ENCODE data around the gene FNBP1L.

Gene FNBP1L

DNA sequence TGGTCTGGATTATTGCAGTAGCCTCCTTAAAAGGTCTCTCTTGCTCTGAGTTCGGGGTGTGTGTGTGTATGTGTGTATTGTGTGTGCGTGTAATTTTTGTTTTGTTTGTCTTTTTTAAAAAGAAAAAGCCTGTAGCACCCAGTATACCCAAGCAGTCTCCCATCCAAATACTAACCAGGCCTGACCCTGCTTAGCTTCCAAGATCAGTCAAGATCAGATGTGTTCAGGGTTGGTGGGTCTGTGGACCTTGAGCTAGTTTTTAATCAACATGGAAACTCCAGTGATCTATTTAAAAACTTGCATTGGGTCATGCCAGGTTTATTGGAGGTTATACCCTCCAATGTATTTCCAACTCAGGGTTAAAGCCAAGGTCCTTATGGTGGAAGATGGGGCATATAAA lies 40.3 kb downstream of the FNBP1L start:
- Histone ChIP-seq H3K27ac (ENCODE audit: low read depth, low read length) (no peak overlapping the region), H2BK5ac (ENCODE audit: low read depth, low read length, poor library complexity) (no peak overlapping the region), H3K14ac (ENCODE audit: low read length) (no peak overlapping the region), H3K18ac (ENCODE audit: low read length) (no peak overlapping the region), H3K4me2 (ENCODE audit: low read length) (no peak overlapping the region), H3K79me2 (ENCODE audit: control insufficient read depth, insufficient read depth, low read length, poor library complexity) (peaks cover 18% of the 10 kb centered on the region), H3K4me1 (ENCODE audit: control insufficient read depth in 1 of 2, insufficient read depth in 2 of 2, low read length in 2 of 2) (peaks cover 0 to 9% of the 10 kb centered on the region in 2 experiments), H2BK12ac (ENCODE audit: low read length) (no peak overlapping the region), H3K27me3 (ENCODE audit: insufficient read depth, low read length) (no peaks in the 10 kb centered on the region), H3K79me1 (ENCODE audit: low read length) (no peaks in the 10 kb centered on the region), H4K8ac (ENCODE audit: low read depth, low read length) (no peak overlapping the region), H3K4ac (ENCODE audit: low read depth, low read length) (peak overlapping the region; percentile 81), H2AK5ac (ENCODE audit: low read length) (no peak overlapping the region), H3K9me3 (ENCODE audit: insufficient read depth, low read depth, low read length) (no peaks in the 10 kb centered on the region), H3K9ac (ENCODE audit: low read length) (no peak overlapping the region), H2AFZ (ENCODE audit: insufficient read depth, low read length, poor library complexity) (no peak overlapping the region), H2BK120ac (ENCODE audit: insufficient read depth, low read length, poor library complexity) (no peak overlapping the region), H3K23ac (ENCODE audit: low read length) (no peak overlapping the region), H4K91ac (ENCODE audit: low read depth, low read length) (no peak overlapping the region), H4K12ac (ENCODE audit: low read depth, low read length) (no peak overlapping the region), H3K36me3 (ENCODE audit: control insufficient read depth in 1 of 2, insufficient read depth in 2 of 2, low read length in 2 of 2) (peaks cover 0 to 2% of the 10 kb centered on the region in 2 experiments), H3K4me3 (ENCODE audit: low read depth, low read length) (no peak overlapping the region)
- no peak for DNase-seq
- no CpG with 5 or more reads among the region's 2 CpGs for WGBS (ENCODE audit: extremely low coverage, insufficient coverage, insufficient read length)

DNA sequence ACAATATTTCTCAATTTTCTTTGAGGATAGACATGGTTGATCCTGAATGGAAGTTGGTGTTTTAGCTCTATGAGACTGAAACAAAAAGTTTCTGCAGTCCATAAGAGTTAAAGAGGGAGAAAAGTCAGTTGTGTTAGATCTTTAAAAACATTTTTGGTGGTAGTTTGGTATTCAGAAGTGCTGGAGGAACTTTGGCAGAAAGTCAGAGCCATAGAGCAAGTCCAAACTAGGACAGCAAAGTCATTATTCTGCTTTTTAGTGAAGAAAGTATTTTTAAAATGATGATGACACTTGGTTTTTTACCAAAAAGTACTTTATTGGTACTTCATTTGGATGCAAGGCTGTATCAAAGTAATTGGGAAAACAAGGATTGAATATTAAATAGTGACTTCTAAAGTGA lies 41.8 kb downstream of the FNBP1L start:
- H3K9me3 ChIP-seq (ENCODE audit: insufficient read depth, low read depth, low read length) = no peaks in the 10 kb centered on the region
- H3K18ac ChIP-seq (ENCODE audit: low read length) = no peak overlapping the region
- no peak overlapping the region for H3K27ac ChIP-seq (ENCODE audit: low read depth, low read length)
- H3K14ac ChIP-seq (ENCODE audit: low read length) = no peak overlapping the region
- H2BK120ac ChIP-seq (ENCODE audit: insufficient read depth, low read length, poor library complexity) = no peak overlapping the region
- H2BK5ac ChIP-seq (ENCODE audit: low read depth, low read length, poor library complexity) = no peak overlapping the region
- H2BK12ac ChIP-seq (ENCODE audit: low read length) = no peak overlapping the region
- peaks cover 17% of the 10 kb centered on the region for H3K79me2 ChIP-seq (ENCODE audit: control insufficient read depth, insufficient read depth, low read length, poor library complexity)
- no peak overlapping the region for H4K91ac ChIP-seq (ENCODE audit: low read depth, low read length)
- H3K27me3 ChIP-seq (ENCODE audit: insufficient read depth, low read length) = no peaks in the 10 kb centered on the region
- no peak overlapping the region for H2AFZ ChIP-seq (ENCODE audit: insufficient read depth, low read length, poor library complexity)
- no peak overlapping the region for H3K4ac ChIP-seq (ENCODE audit: low read depth, low read length)
- no peak for DNase-seq
- H3K23ac ChIP-seq (ENCODE audit: low read length) = no peak overlapping the region
- no peak overlapping the region for H3K9ac ChIP-seq (ENCODE audit: low read length)
- H3K4me3 ChIP-seq (ENCODE audit: low read depth, low read length) = no peak overlapping the region
- H4K8ac ChIP-seq (ENCODE audit: low read depth, low read length) = no peak overlapping the region
- no peak overlapping the region for H2AK5ac ChIP-seq (ENCODE audit: low read length)
- peaks cover 0 to 2% of the 10 kb centered on the region in 2 experiments for H3K36me3 ChIP-seq (ENCODE audit: control insufficient read depth in 1 of 2, insufficient read depth in 2 of 2, low read length in 2 of 2)
- no peak overlapping the region for H4K12ac ChIP-seq (ENCODE audit: low read depth, low read length)
- no peak overlapping the region for H3K4me2 ChIP-seq (ENCODE audit: low read length)
- H3K4me1 ChIP-seq (ENCODE audit: control insufficient read depth in 1 of 2, insufficient read depth in 2 of 2, low read length in 2 of 2) = peaks cover 0 to 9% of the 10 kb centered on the region in 2 experiments
- no peaks in the 10 kb centered on the region for H3K79me1 ChIP-seq (ENCODE audit: low read length)

DNA sequence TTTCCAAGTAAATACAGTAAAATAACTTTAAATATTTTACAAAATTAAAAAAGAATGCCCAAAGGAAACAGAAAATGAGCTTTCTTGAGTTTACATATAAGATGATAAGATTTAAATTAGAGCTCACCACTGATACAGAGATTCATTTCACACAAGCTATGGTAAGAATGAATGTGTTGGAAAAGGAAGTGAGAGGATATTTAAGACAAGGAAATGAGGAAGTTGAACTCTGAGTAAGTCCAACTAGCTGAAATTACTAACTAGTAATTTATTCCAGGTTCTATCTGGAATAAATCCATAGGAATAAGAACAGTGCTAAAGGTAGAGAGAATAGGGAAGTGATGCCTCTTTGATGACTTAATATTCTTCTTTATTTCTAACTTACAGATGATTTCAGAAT lies 42.4 kb downstream of the FNBP1L start:
- H3K4ac ChIP-seq (ENCODE audit: low read depth, low read length) = no peak overlapping the region
- H3K18ac ChIP-seq (ENCODE audit: low read length) = no peak overlapping the region
- no peak overlapping the region for H3K4me2 ChIP-seq (ENCODE audit: low read length)
- no peak overlapping the region for H2AFZ ChIP-seq (ENCODE audit: insufficient read depth, low read length, poor library complexity)
- no peaks in the 10 kb centered on the region for H3K79me1 ChIP-seq (ENCODE audit: low read length)
- no peak for DNase-seq
- H3K27me3 ChIP-seq (ENCODE audit: insufficient read depth, low read length) = no peaks in the 10 kb centered on the region
- H4K12ac ChIP-seq (ENCODE audit: low read depth, low read length) = no peak overlapping the region
- no peaks in the 10 kb centered on the region for H3K9me3 ChIP-seq (ENCODE audit: insufficient read depth, low read depth, low read length)
- H3K27ac ChIP-seq (ENCODE audit: low read depth, low read length) = no peak overlapping the region
- no peak overlapping the region for H4K91ac ChIP-seq (ENCODE audit: low read depth, low read length)
- H3K4me3 ChIP-seq (ENCODE audit: low read depth, low read length) = no peak overlapping the region
- no peak overlapping the region for H3K9ac ChIP-seq (ENCODE audit: low read length)
- no peak overlapping the region for H3K14ac ChIP-seq (ENCODE audit: low read length)
- peaks cover 15% of the 10 kb centered on the region for H3K79me2 ChIP-seq (ENCODE audit: control insufficient read depth, insufficient read depth, low read length, poor library complexity)
- H4K8ac ChIP-seq (ENCODE audit: low read depth, low read length) = no peak overlapping the region
- H3K4me1 ChIP-seq (ENCODE audit: control insufficient read depth in 1 of 2, insufficient read depth in 2 of 2, low read length in 2 of 2) = peaks cover 0 to 9% of the 10 kb centered on the region in 2 experiments
- H2BK120ac ChIP-seq (ENCODE audit: insufficient read depth, low read length, poor library complexity) = no peak overlapping the region
- no peak overlapping the region for H2BK5ac ChIP-seq (ENCODE audit: low read depth, low read length, poor library complexity)
- H2BK12ac ChIP-seq (ENCODE audit: low read length) = no peak overlapping the region
- peaks cover 0 to 2% of the 10 kb centered on the region in 2 experiments for H3K36me3 ChIP-seq (ENCODE audit: control insufficient read depth in 1 of 2, insufficient read depth in 2 of 2, low read length in 2 of 2)
- no peak overlapping the region for H3K23ac ChIP-seq (ENCODE audit: low read length)
- H2AK5ac ChIP-seq (ENCODE audit: low read length) = no peak overlapping the region

DNA sequence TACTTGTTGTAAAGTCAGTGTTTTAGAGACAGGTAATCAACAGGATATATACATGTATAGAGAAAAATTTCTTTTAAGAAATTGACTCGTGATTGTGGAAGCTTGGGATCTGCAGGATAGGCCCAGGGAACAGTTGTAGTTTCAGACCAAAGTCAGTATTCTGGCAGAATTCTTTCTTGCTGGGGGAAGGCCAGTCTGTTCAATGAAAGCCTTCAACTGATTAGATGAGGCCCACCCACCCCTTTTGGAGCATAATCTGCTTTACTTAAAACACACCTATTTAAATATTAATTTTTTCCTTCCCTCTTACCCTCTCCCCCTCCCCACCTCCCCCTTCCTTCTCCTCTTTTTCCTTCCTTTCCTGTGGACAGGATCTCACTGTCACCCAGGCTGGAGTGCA lies 48.0 kb downstream of the FNBP1L start:
- no peaks in the 10 kb centered on the region for H3K27me3 ChIP-seq (ENCODE audit: insufficient read depth, low read length)
- H3K4ac ChIP-seq (ENCODE audit: low read depth, low read length) = peak overlapping the region; percentile 96
- no peak overlapping the region for H3K18ac ChIP-seq (ENCODE audit: low read length)
- peaks cover 0 to 3% of the 10 kb centered on the region in 2 experiments for H3K36me3 ChIP-seq (ENCODE audit: control insufficient read depth in 1 of 2, insufficient read depth in 2 of 2, low read length in 2 of 2)
- no peaks in the 10 kb centered on the region for H3K79me1 ChIP-seq (ENCODE audit: low read length)
- H2BK120ac ChIP-seq (ENCODE audit: insufficient read depth, low read length, poor library complexity) = no peak overlapping the region
- H2BK12ac ChIP-seq (ENCODE audit: low read length) = no peak overlapping the region
- peaks cover 0 to 5% of the 10 kb centered on the region in 2 experiments for H3K4me1 ChIP-seq (ENCODE audit: control insufficient read depth in 1 of 2, insufficient read depth in 2 of 2, low read length in 2 of 2)
- no peak overlapping the region for H4K8ac ChIP-seq (ENCODE audit: low read depth, low read length)
- no peak overlapping the region for H2BK5ac ChIP-seq (ENCODE audit: low read depth, low read length, poor library complexity)
- WGBS (ENCODE audit: extremely low coverage, insufficient coverage, insufficient read length) = no CpG with 5 or more reads among the region's 1 CpG
- H2AK5ac ChIP-seq (ENCODE audit: low read length) = no peak overlapping the region
- no peak overlapping the region for H4K91ac ChIP-seq (ENCODE audit: low read depth, low read length)
- H3K27ac ChIP-seq (ENCODE audit: low read depth, low read length) = no peak overlapping the region
- H3K4me2 ChIP-seq (ENCODE audit: low read length) = no peak overlapping the region
- no peak overlapping the region for H3K9ac ChIP-seq (ENCODE audit: low read length)
- no peak overlapping the region for H4K12ac ChIP-seq (ENCODE audit: low read depth, low read length)
- H3K9me3 ChIP-seq (ENCODE audit: insufficient read depth, low read depth, low read length) = no peaks in the 10 kb centered on the region
- no peak overlapping the region for H2AFZ ChIP-seq (ENCODE audit: insufficient read depth, low read length, poor library complexity)
- no peak overlapping the region for H3K14ac ChIP-seq (ENCODE audit: low read length)
- no peak for DNase-seq
- H3K4me3 ChIP-seq (ENCODE audit: low read depth, low read length) = no peak overlapping the region
- H3K23ac ChIP-seq (ENCODE audit: low read length) = no peak overlapping the region
- peaks cover 15% of the 10 kb centered on the region for H3K79me2 ChIP-seq (ENCODE audit: control insufficient read depth, insufficient read depth, low read length, poor library complexity)

All from trophoblast cell (in vitro differentiated cells and primary cell).